Dedifferentiated amniotic fluid mesenchymal stem cell (primary cell): Measurements from ENCODE around the gene ADORA3.

Source experiments
- DNase-seq: peaks from one replicate; pipeline ENCODE4 v3.0.0-alpha.2; 2016; ENCODE audit errors: extremely low spot score

The ADORA3 gene

GRCh38 chr1:111475701-111476100 lies 27.7 kb downstream of the ADORA3 start:
- no peak for DNase-seq

- no peak for DNase-seq
Measured at GRCh38 chr1:111474521-111474920, 28.9 kb downstream of the ADORA3 start.

GRCh38 chr1:111474106-111474505 lies 29.3 kb downstream of the ADORA3 start:
- no peak for DNase-seq

GRCh38 chr1:111471538-111471937 lies 31.9 kb downstream of the ADORA3 start:
- no peak for DNase-seq

GRCh38 chr1:111471012-111471411 lies 32.4 kb downstream of the ADORA3 start:
- DNase-seq, result no peak

- no peak for DNase-seq
Measured at GRCh38 chr1:111470596-111470995, 32.8 kb downstream of the ADORA3 start.

GRCh38 chr1:111469539-111469938 lies 33.9 kb downstream of the ADORA3 start:
- DNase-seq, result no peak

- no peak for DNase-seq
Measured at GRCh38 chr1:111468717-111469100, 34.7 kb downstream of the ADORA3 start.

- no peak for DNase-seq
Measured at GRCh38 chr1:111467865-111468716, 35.3 kb downstream of the ADORA3 start.

GRCh38 chr1:111466480-111466879 lies 37.0 kb downstream of the ADORA3 start:
- DNase-seq, result no peak

GRCh38 chr1:111465754-111466153 lies 37.7 kb downstream of the ADORA3 start:
- DNase-seq, result no peak

GRCh38 chr1:111463029-111463683 lies 40.3 kb downstream of the ADORA3 start:
- no peak for DNase-seq

GRCh38 chr1:111462370-111463028 lies 40.9 kb downstream of the ADORA3 start:
- DNase-seq, result no peak

- no peak for DNase-seq
Measured at GRCh38 chr1:111461765-111462164, 41.7 kb downstream of the ADORA3 start.

- DNase-seq, result no peak
Measured at GRCh38 chr1:111455642-111456031, 47.8 kb downstream of the ADORA3 start.

GRCh38 chr1:111454859-111455641 lies 48.4 kb downstream of the ADORA3 start:
- no peak for DNase-seq

- no peak for DNase-seq
Measured at GRCh38 chr1:111453706-111454105, 49.7 kb downstream of the ADORA3 start.

- no peak for DNase-seq
Measured at GRCh38 chr1:111452581-111452980, 50.9 kb downstream of the ADORA3 start.

GRCh38 chr1:111450185-111450584 lies 53.2 kb downstream of the ADORA3 start:
- DNase-seq, result no peak

- no peak for DNase-seq
Measured at GRCh38 chr1:111449703-111450017, 53.8 kb downstream of the ADORA3 start.
